ENCODE measurements around the gene SPAG6. TPM values are rescaled to one million over a fixed set of nuclear protein-coding genes. Genes with fewer than 3 reads are reported as not detected.

SPAG6 gene
- total RNA-seq, 6 experiments from 2014 or later: not detected

GRCh38 chr10:22437620-22438588 is 92.6 kb downstream of the SPAG6 start:
- H3K9me3 Mint-ChIP-seq: no peaks in the 10 kb centered on the region
- H3K27me3 Mint-ChIP-seq (ENCODE audit: insufficient read depth): no peaks in the 10 kb centered on the region; the same call in 1 of the 2 replicates
- H3K27ac Mint-ChIP-seq: peak overlapping the region; percentile 96
- peaks cover 6% of the 10 kb centered on the region; the same call in 1 of the 2 replicates for H3K36me3 Mint-ChIP-seq (ENCODE audit: low read depth)
- H3K4me1 Mint-ChIP-seq (ENCODE audit: low read depth): peaks cover 51% of the 10 kb centered on the region
- DNase-seq: no peak
- peak overlapping the region; percentile 95 for H3K4me3 Mint-ChIP-seq
- no peak for TF ChIP-seq CTCF (IDR thresholded peaks at IDR 0.05)

- no peaks in the 10 kb centered on the region for H3K9me3 Mint-ChIP-seq
- peaks cover 6% of the 10 kb centered on the region; the same call in 1 of the 2 replicates for H3K36me3 Mint-ChIP-seq (ENCODE audit: low read depth)
- no peak for TF ChIP-seq CTCF (IDR thresholded peaks at IDR 0.05)
- no peak overlapping the region for H3K27ac Mint-ChIP-seq
- peak overlapping the region; percentile 95 for H3K4me3 Mint-ChIP-seq
- peaks cover 43% of the 10 kb centered on the region for H3K4me1 Mint-ChIP-seq (ENCODE audit: low read depth)
- no peak for DNase-seq
- no peaks in the 10 kb centered on the region; the same call in 1 of the 2 replicates for H3K27me3 Mint-ChIP-seq (ENCODE audit: insufficient read depth)
These were observed 93.4 kb downstream of the SPAG6 start for GRCh38 chr10:22438711-22439110.

GRCh38 chr10:22442063-22442462 is 96.8 kb downstream of the SPAG6 start:
- H3K27ac Mint-ChIP-seq: no peak overlapping the region
- no peak overlapping the region for H3K4me3 Mint-ChIP-seq
- no peaks in the 10 kb centered on the region for H3K9me3 Mint-ChIP-seq
- TF ChIP-seq CTCF (IDR thresholded peaks at IDR 0.05): no peak
- DNase-seq: no peak
- H3K36me3 Mint-ChIP-seq (ENCODE audit: low read depth): peaks cover 6% of the 10 kb centered on the region; the same call in 1 of the 2 replicates
- peaks cover 16% of the 10 kb centered on the region for H3K4me1 Mint-ChIP-seq (ENCODE audit: low read depth)
- H3K27me3 Mint-ChIP-seq (ENCODE audit: insufficient read depth): peaks cover 10% of the 10 kb centered on the region

DNA sequence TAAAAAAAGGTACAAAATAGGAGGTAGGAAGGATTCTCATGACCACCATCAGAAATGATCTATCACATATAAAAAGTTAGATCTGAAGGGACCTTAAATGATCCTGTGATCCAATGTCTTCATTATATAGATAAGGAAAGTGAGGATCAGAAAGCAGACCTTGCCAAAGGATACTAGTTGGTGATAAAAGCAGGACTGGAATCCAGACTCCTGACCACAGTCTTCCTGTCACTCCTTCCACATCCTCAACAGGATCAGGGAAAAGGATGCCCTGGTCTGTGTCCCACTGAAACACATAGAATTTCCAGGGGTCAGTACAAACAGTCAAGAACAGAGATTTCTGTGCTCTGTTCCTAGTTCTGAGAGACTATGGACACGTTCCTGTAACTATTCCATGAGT is 97.2 kb downstream of the SPAG6 start:
- H3K36me3 Mint-ChIP-seq (ENCODE audit: low read depth): peaks cover 6% of the 10 kb centered on the region; the same call in 1 of the 2 replicates
- peaks cover 10% of the 10 kb centered on the region for H3K27me3 Mint-ChIP-seq (ENCODE audit: insufficient read depth)

More for the DNA sequence above, 97.2 kb downstream of the SPAG6 start:
- TF ChIP-seq CTCF (IDR thresholded peaks at IDR 0.05): no peak
- Mint-ChIP-seq H3K4me3 (no peak overlapping the region), H3K27ac (no peak overlapping the region), H3K9me3 (no peaks in the 10 kb centered on the region), H3K4me1 (ENCODE audit: low read depth) (peaks cover 16% of the 10 kb centered on the region)
- no peak for DNase-seq

All from HFFc6 (cell line).